ENCODE measurements around the gene PIR. TPM values are rescaled to one million over a fixed set of nuclear protein-coding genes. Genes with fewer than 3 reads are reported as not detected.

Gene PIR
- total and polyA plus RNA-seq, 9 of the 15 experiments (the other 6 are each of a cell fraction or from before 2014, with no cell fraction given): 7.5 to 29.8 (median 11.5) TPM

GRCh38 chrX:15382813-15383212 lies 110.3 kb downstream of the PIR start:
- BruUV-seq (replicated peaks): no TSS peak
- intact Hi-C loops (cut with micrococcal nuclease): loop anchor here (2.0 kb wide), 1 partner anchor 86 kb away; no protein-coding TSS in a partner anchor
- Histone ChIP-seq H4K20me1 (replicated peaks; ENCODE audit: control insufficient read depth, insufficient read depth, low read length) (no peaks in the 10 kb centered on the region), H2AFZ (ENCODE audit: low read depth, low read length) (no peak overlapping the region), H3K27ac (ENCODE audit: extremely low read depth, low read depth, low read length) (no peak overlapping the region), H3K4me2 (ENCODE audit: insufficient read depth, low read length) (no peak overlapping the region), H3K4me3 (no peak overlapping the region), H3K79me2 (ENCODE audit: control insufficient read depth, insufficient read depth, low read length) (no peaks in the 10 kb centered on the region), H3K27me3 (ENCODE audit: control insufficient read depth in 2 of 2, insufficient read depth in 2 of 2, low read length in 2 of 2) (no peaks in the 10 kb centered on the region), H3K9ac (ENCODE audit: insufficient read depth in 1 of 2, low read depth in 2 of 2, low read length in 2 of 2) (no peak overlapping the region), H3K9me1 (ENCODE audit: control insufficient read depth, insufficient read depth, low read length) (no peaks in the 10 kb centered on the region), H3K4me1 (replicated peaks in 1 of 2; ENCODE audit: control insufficient read depth in 2 of 2, insufficient read depth in 2 of 2, low read length in 2 of 2) (no peaks in the 10 kb centered on the region), H3K9me3 (replicated peaks; ENCODE audit: control insufficient read depth, insufficient read depth, low read depth, low read length) (no peaks in the 10 kb centered on the region), H3K36me3 (ENCODE audit: control insufficient read depth, insufficient read depth, low read length) (no peaks in the 10 kb centered on the region)
- in situ Hi-C loops (cut with MboI): no loop called here
- CTCF ChIA-PET (ENCODE audit: low intra/inter-chr PET ratio): interaction anchor here (0.6 to 3.6 kb wide), 3 partner anchors 85 to 89 kb away, joined by 3 to 33 read pairs (median 3); no protein-coding TSS in a partner anchor
- WGBS (ENCODE audit: insufficient coverage, low coverage, missing lambda C conversion rate): 12% methylated on average over 8 of the region's 8 CpGs
- POLR2A ChIA-PET: interaction anchor here (0.6 to 1.2 kb wide), 3 partner anchors 31 to 1245 kb away, joined by 3 read pairs; no protein-coding TSS in a partner anchor
- TF ChIP-seq, protein P1, sequence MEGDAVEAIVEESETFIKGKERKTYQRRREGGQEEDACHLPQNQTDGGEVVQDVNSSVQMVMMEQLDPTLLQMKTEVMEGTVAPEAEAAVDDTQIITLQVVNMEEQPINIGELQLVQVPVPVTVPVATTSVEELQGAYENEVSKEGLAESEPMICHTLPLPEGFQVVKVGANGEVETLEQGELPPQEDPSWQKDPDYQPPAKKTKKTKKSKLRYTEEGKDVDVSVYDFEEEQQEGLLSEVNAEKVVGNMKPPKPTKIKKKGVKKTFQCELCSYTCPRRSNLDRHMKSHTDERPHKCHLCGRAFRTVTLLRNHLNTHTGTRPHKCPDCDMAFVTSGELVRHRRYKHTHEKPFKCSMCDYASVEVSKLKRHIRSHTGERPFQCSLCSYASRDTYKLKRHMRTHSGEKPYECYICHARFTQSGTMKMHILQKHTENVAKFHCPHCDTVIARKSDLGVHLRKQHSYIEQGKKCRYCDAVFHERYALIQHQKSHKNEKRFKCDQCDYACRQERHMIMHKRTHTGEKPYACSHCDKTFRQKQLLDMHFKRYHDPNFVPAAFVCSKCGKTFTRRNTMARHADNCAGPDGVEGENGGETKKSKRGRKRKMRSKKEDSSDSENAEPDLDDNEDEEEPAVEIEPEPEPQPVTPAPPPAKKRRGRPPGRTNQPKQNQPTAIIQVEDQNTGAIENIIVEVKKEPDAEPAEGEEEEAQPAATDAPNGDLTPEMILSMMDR (IDR thresholded peaks at IDR 0.05 in 2 of 3, conservative IDR thresholded peaks at IDR 0.05 in 1 of 3; ENCODE audit: insufficient read depth in 2 of 3, low read depth in 1 of 3, low read length in 3 of 3): peak; percentile 20 to 50 (median 27); a peak in 3 of 6 replicates
- TF ChIP-seq RAD21 (CRISPR knock-in tag; conservative IDR thresholded peaks at IDR 0.05 in 1 of 2, IDR thresholded peaks at IDR 0.05 in 1 of 2): peak in 1 of 2 experiments; percentile 50; a peak in 2 of 4 replicates
- TF ChIP-seq, protein P2, sequence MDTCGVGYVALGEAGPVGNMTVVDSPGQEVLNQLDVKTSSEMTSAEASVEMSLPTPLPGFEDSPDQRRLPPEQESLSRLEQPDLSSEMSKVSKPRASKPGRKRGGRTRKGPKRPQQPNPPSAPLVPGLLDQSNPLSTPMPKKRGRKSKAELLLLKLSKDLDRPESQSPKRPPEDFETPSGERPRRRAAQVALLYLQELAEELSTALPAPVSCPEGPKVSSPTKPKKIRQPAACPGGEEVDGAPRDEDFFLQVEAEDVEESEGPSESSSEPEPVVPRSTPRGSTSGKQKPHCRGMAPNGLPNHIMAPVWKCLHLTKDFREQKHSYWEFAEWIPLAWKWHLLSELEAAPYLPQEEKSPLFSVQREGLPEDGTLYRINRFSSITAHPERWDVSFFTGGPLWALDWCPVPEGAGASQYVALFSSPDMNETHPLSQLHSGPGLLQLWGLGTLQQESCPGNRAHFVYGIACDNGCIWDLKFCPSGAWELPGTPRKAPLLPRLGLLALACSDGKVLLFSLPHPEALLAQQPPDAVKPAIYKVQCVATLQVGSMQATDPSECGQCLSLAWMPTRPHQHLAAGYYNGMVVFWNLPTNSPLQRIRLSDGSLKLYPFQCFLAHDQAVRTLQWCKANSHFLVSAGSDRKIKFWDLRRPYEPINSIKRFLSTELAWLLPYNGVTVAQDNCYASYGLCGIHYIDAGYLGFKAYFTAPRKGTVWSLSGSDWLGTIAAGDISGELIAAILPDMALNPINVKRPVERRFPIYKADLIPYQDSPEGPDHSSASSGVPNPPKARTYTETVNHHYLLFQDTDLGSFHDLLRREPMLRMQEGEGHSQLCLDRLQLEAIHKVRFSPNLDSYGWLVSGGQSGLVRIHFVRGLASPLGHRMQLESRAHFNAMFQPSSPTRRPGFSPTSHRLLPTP (IDR thresholded peaks at IDR 0.05; ENCODE audit: borderline replicate concordance, extremely low read depth, insufficient read length): no peak
- TF ChIP-seq, protein P3, sequence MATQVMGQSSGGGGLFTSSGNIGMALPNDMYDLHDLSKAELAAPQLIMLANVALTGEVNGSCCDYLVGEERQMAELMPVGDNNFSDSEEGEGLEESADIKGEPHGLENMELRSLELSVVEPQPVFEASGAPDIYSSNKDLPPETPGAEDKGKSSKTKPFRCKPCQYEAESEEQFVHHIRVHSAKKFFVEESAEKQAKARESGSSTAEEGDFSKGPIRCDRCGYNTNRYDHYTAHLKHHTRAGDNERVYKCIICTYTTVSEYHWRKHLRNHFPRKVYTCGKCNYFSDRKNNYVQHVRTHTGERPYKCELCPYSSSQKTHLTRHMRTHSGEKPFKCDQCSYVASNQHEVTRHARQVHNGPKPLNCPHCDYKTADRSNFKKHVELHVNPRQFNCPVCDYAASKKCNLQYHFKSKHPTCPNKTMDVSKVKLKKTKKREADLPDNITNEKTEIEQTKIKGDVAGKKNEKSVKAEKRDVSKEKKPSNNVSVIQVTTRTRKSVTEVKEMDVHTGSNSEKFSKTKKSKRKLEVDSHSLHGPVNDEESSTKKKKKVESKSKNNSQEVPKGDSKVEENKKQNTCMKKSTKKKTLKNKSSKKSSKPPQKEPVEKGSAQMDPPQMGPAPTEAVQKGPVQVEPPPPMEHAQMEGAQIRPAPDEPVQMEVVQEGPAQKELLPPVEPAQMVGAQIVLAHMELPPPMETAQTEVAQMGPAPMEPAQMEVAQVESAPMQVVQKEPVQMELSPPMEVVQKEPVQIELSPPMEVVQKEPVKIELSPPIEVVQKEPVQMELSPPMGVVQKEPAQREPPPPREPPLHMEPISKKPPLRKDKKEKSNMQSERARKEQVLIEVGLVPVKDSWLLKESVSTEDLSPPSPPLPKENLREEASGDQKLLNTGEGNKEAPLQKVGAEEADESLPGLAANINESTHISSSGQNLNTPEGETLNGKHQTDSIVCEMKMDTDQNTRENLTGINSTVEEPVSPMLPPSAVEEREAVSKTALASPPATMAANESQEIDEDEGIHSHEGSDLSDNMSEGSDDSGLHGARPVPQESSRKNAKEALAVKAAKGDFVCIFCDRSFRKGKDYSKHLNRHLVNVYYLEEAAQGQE (IDR thresholded peaks at IDR 0.05; ENCODE audit: borderline replicate concordance): peak; percentile 10; the same call in 1 of the 2 replicates
- TF ChIP-seq, protein P3 (CRISPR knock-in tag; IDR thresholded peaks at IDR 0.05; ENCODE audit: low read depth): no peak
- 0 out of 3 replicates have a peak, but pooled peaks have one; percentile 46 for ATAC-seq
- FAIRE-seq: no peak
- DNase-seq (ENCODE audit: extremely low read depth in 1 of 4, low spot score in 3 of 4): peak in 2 of 4 experiments; percentile 5 to 9
